Globus pallidus (tissue), 1 donor: ENCODE measurements around the gene STIM1.
"Not testable (repeated sequence)": the region's sequence is repeated elsewhere in the genome, so short reads cannot be mapped to it uniquely, and the experiment has no call there.

Source experiments
- DNase-seq: peaks from one replicate; pipeline ENCODE4 v3.0.0-alpha.2; 2015; ENCODE audit warnings: low spot score

Gene STIM1

DNA sequence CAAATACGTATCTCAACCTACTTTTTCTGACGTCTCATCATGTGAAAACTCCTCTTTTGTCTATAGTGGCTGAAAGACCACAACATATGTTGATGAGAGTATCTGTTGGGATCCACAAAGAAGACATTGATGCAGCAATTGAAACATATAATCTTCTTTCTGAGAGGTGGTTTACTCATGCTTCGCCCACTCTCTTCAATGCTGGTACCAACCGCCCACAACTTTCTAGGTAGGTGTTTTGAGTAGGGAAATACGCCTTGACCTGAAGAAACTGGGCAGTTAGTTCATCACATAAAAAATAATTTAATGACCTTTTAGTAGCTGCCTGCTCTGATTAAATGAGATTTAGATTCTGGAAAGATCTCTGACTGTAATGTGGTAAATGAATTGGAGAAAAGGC lies 256.4 kb downstream of the STIM1 start:
- DNase-seq: no peak

DNA sequence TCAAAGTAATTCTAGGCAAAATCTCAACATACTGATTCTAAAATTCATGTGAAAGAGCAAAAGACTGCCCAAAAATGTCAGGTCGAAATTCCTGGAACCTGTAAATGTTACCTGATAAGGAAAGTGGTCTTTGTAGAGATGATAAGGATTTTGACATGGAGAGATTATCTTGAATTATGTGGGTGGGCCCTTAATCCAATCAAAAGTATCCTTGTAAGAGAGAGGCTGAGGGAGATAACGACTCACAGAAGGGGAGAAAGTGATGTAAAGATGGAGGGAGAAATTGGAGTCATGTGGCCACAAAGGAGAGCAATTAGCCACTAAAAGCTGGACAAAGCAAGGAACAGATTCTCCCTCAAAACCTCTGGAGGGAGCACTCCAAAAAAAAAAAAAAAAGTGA lies 259.7 kb downstream of the STIM1 start:
- DNase-seq: no peak

DNA sequence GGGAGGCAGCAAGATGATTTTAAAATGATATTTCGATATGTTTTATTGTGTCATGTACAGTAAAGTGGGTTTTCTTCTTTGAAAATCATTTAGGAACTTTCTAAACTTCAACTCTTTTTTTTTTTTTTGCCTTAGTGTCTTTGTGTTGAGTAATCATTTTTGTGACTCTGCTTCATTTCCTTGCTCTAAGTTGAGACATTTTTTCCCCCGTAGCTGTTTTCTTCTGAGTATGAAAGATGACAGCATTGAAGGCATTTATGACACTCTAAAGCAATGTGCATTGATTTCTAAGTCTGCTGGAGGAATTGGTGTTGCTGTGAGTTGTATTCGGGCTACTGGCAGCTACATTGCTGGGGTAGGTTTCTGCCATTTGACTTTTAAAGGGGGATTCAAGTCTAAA lies 262.6 kb downstream of the STIM1 start:
- DNase-seq: no peak

DNA sequence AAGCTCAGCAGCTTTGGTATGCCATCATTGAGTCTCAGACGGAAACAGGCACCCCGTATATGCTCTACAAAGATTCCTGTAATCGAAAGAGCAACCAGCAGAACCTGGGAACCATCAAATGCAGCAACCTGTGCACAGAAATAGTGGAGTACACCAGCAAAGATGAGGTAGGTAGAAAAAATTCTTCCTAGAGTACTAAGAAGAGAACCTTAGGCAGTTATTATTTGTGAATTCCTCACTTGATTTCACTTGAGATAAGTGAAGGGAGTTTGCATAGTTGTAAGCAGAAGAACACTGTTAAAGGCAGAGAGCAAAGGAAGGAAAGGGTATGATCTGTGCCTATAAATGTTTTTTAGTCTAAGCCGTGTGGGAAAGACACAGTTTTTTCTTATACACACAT lies 267.8 kb downstream of the STIM1 start:
- no peak for DNase-seq

DNA sequence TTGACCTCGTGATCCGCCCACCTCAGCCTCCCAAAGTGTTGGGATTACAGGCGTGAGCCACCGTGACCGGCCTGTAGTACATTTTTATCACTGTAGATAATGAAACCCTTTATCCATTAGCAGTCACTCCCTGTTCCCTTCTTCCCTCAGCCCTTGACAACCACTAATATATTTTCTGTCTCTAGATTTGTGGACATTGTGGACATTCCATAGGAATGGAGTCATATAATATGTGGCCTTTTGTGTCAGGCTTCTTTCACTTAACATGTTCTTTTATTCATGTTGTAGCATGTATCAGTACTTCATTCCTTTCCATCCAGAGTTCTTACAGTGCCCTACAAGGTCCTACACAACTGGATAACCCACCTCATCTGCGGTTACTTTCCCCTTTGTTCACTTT lies 269.7 kb downstream of the STIM1 start:
- no peak for DNase-seq

DNA sequence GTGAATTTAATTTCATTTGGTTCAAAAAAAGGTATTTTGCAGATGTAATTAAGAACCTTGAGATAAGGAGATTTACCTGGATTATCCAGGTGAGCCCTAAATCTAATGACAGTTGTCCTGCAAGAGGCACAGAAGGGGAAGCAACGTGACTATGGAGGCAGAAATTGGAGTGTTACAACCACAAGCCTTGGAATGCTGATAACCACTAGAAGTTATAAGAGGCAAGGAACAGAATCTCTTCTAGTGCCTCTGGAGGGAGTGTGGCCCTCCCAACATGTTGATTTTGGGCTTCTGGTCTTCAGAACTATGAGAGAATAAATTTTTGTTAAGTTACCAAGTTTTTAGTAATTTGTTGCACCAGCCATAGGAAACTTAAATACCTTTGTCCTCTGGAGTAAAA lies 271.9 kb downstream of the STIM1 start:
- DNase-seq: no peak

DNA sequence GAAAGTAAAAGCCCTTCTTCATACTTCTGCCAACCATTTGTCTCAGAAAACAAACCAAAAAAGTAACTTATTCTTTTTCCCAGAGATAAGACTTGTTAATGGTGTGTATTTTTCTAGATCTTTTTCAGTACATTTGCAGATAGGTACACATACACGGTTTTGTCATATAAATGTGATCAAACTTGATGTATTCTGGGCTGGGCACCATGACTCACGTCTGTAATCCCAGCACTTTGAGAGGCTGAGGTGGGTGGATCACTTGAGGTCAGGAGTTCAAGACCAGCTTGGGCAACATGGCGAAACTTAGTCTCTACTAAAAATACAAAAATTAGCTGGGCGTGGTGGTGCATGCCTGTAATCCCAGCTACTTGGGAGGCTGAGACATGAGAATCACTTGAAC lies 274.8 kb downstream of the STIM1 start:
- DNase-seq: not testable (repeated sequence)

DNA sequence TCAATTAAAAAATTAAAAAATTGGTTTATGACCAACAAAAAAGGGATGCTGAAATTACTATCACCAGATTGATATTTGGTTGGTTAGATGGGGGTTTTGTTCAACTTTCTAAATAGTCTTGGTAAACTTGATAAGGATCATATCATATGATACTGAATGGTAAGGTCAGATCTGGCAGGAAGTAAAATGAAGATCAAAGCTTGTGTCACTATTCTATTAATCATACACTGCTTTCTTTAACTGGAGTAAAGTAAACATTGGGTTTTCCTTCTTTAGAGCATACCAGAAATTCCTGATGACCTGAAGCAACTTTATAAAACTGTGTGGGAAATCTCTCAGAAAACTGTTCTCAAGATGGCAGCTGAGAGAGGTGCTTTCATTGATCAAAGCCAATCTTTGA lies 279.3 kb downstream of the STIM1 start:
- no peak for DNase-seq

DNA sequence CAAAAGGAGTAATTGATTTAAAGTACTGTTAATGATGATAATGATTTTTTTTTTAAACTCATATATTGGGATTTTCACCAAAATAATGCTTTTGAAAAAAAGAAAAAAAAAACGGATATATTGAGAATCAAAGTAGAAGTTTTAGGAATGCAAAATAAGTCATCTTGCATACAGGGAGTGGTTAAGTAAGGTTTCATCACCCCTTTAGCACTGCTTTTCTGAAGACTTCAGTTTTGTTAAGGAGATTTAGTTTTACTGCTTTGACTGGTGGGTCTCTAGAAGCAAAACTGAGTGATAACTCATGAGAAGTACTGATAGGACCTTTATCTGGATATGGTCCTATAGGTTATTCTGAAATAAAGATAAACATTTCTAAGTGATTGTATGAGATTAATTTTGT lies 283.0 kb downstream of the STIM1 start:
- no peak for DNase-seq

DNA sequence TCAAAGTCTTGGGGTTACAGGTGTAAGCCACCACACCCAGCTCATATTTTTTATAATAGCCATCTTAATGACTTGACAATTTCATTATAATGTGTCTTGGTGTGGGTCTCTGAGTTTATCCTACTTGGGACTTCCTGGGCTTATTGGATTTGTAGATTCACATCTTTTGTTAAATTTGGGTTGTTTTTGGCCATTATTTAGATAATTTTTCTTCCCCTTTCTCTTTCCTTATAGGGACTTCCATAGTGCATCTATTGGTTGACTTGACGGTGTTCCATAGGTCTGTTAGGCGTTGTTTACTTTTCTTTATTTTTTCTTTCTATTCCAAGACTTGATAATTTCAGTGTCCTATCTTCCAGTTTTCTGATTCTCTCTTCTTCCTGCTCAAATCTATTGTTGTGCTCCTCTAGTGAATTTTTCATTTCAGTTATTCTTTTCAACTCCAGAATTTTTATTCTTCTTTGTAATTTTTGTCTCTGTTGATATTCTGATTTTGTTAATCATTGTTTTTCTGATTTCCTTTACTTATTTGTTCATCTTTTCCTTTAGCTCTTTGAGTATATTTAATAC lies 284.7 kb downstream of the STIM1 start:
- DNase-seq: no peak
